ENCODE results near the gene HSFX4. TPM values are rescaled to one million over a fixed set of nuclear protein-coding genes. Genes with fewer than 3 reads are reported as not detected.

Gene HSFX4
- total and polyA plus RNA-seq, 9 of the 15 experiments (the other 6 are each of a cell fraction or from before 2014, with no cell fraction given) = 0.10 to 0.24 (median 0.14) TPM; not detected in 6

DNA sequence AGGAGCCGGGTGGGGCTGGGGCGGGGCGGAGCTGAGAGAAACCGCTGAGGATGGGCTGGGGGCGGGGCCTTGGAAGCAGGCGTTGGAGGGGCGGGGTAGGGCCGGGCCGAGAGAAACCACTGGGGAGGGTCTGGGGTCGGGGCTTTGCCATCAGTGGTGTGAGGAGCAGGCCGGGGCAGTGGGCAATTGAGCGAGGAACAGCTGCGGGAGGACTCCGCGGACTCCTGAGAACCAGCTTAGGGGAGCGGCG is 10.2 kb downstream of the HSFX4 start:
- Histone ChIP-seq H3K79me2 (ENCODE audit: control insufficient read depth, insufficient read depth, low read length) (peaks cover 13% of the 10 kb centered on the region), H2AFZ (ENCODE audit: low read depth, low read length) (peak overlapping the region; percentile 76), H3K27me3 (ENCODE audit: control insufficient read depth in 2 of 2, insufficient read depth in 2 of 2, low read length in 2 of 2) (no peaks in the 10 kb centered on the region), H3K4me3 (peak overlapping the region; percentile 62), H3K4me2 (ENCODE audit: insufficient read depth, low read length) (peak overlapping the region; percentile 76), H3K9ac (ENCODE audit: insufficient read depth in 1 of 2, low read depth in 2 of 2, low read length in 2 of 2) (peak overlapping the region; percentile 75 to 89), H3K36me3 (ENCODE audit: control insufficient read depth, insufficient read depth, low read length) (0 out of 3 replicates have a peak, but pooled peaks cover 2% of the 10 kb centered on the region), H3K27ac (ENCODE audit: extremely low read depth, low read depth, low read length) (peak overlapping the region; percentile 87; the same call in 2 of the 3 replicates), H4K20me1 (replicated peaks; ENCODE audit: control insufficient read depth, insufficient read depth, low read length) (no peaks in the 10 kb centered on the region), H3K4me1 (replicated peaks in 1 of 2; ENCODE audit: control insufficient read depth in 2 of 2, insufficient read depth in 2 of 2, low read length in 2 of 2) (peaks cover 0 to 15% of the 10 kb centered on the region in 2 experiments; a peak in 2 of 5 replicates), H3K9me3 (replicated peaks; ENCODE audit: control insufficient read depth, insufficient read depth, low read depth, low read length) (no peaks in the 10 kb centered on the region), H3K9me1 (ENCODE audit: control insufficient read depth, insufficient read depth, low read length) (no peaks in the 10 kb centered on the region)
- ChIA-PET POLR2A (no interaction called here), CTCF (ENCODE audit: low intra/inter-chr PET ratio) (no interaction called here)
- intact Hi-C loops (cut with micrococcal nuclease) (loop anchor here (5.0 kb wide), 1 partner anchor 42 kb away; no protein-coding TSS in a partner anchor), in situ Hi-C loops (cut with MboI) (no loop called here)
- ATAC-seq (peak; percentile 72), FAIRE-seq (no peak), DNase-seq (ENCODE audit: extremely low read depth in 1 of 4, low spot score in 3 of 4) (no peak)
- no CpG with 5 or more reads among the region's 17 CpGs for WGBS (ENCODE audit: insufficient coverage, low coverage, missing lambda C conversion rate)
- no TSS peak for BruUV-seq (replicated peaks)
- TF ChIP-seq EP400 (IDR thresholded peaks at IDR 0.05) (peak; percentile 33; the same call in 1 of the 2 replicates), NCOA4 (IDR thresholded peaks at IDR 0.05; ENCODE audit: partially characterized antibody) (no peak), FOXA3 (CRISPR knock-in tag; conservative IDR thresholded peaks at IDR 0.05 in 1 of 2, IDR thresholded peaks at IDR 0.05 in 1 of 2) (no peak), RBM22 (IDR thresholded peaks at IDR 0.05; ENCODE audit: low read depth, low read length, poor library complexity, severe bottlenecking) (no peak), TBP (optimal IDR thresholded peaks at IDR 0.05; ENCODE audit: low read depth, low read length) (peak; percentile 8), PYGO2 (tag; IDR thresholded peaks at IDR 0.05) (no peak), ASH1L (IDR thresholded peaks at IDR 0.05; ENCODE audit: borderline replicate concordance, low read depth, partially characterized antibody) (no peak), PHF8 (IDR thresholded peaks at IDR 0.05; ENCODE audit: borderline replicate concordance, low read length) (peak; percentile 58; the same call in 1 of the 2 replicates), CBFA2T3 (IDR thresholded peaks at IDR 0.05) (no peak), NR3C1 (CRISPR knock-in tag; IDR thresholded peaks at IDR 0.05) (no peak)
- TF ChIP-seq, protein P1, sequence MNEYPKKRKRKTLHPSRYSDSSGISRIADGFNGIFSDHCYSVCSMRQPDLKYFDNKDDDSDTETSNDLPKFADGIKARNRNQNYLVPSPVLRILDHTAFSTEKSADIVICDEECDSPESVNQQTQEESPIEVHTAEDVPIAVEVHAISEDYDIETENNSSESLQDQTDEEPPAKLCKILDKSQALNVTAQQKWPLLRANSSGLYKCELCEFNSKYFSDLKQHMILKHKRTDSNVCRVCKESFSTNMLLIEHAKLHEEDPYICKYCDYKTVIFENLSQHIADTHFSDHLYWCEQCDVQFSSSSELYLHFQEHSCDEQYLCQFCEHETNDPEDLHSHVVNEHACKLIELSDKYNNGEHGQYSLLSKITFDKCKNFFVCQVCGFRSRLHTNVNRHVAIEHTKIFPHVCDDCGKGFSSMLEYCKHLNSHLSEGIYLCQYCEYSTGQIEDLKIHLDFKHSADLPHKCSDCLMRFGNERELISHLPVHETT (CRISPR knock-in tag; conservative IDR thresholded peaks at IDR 0.05 in 1 of 2, IDR thresholded peaks at IDR 0.05 in 1 of 2) = no peak
- TF ChIP-seq, protein P2, sequence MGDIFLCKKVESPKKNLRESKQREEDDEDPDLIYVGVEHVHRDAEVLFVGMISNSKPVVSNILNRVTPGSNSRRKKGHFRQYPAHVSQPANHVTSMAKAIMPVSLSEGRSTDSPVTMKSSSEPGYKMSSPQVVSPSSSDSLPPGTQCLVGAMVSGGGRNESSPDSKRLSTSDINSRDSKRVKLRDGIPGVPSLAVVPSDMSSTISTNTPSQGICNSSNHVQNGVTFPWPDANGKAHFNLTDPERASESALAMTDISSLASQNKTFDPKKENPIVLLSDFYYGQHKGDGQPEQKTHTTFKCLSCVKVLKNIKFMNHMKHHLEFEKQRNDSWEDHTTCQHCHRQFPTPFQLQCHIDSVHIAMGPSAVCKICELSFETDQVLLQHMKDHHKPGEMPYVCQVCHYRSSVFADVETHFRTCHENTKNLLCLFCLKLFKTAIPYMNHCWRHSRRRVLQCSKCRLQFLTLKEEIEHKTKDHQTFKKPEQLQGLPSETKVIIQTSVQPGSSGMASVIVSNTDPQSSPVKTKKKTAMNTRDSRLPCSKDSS (IDR thresholded peaks at IDR 0.05; ENCODE audit: low read depth, partially characterized antibody) = no peak
- TF ChIP-seq, protein P3, sequence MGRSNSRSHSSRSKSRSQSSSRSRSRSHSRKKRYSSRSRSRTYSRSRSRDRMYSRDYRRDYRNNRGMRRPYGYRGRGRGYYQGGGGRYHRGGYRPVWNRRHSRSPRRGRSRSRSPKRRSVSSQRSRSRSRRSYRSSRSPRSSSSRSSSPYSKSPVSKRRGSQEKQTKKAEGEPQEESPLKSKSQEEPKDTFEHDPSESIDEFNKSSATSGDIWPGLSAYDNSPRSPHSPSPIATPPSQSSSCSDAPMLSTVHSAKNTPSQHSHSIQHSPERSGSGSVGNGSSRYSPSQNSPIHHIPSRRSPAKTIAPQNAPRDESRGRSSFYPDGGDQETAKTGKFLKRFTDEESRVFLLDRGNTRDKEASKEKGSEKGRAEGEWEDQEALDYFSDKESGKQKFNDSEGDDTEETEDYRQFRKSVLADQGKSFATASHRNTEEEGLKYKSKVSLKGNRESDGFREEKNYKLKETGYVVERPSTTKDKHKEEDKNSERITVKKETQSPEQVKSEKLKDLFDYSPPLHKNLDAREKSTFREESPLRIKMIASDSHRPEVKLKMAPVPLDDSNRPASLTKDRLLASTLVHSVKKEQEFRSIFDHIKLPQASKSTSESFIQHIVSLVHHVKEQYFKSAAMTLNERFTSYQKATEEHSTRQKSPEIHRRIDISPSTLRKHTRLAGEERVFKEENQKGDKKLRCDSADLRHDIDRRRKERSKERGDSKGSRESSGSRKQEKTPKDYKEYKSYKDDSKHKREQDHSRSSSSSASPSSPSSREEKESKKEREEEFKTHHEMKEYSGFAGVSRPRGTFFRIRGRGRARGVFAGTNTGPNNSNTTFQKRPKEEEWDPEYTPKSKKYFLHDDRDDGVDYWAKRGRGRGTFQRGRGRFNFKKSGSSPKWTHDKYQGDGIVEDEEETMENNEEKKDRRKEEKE (IDR thresholded peaks at IDR 0.05; ENCODE audit: borderline replicate concordance in 1 of 2, control insufficient read depth in 1 of 2, low read depth in 2 of 2, low read length in 1 of 2) = no peak
- TF ChIP-seq, protein P4, sequence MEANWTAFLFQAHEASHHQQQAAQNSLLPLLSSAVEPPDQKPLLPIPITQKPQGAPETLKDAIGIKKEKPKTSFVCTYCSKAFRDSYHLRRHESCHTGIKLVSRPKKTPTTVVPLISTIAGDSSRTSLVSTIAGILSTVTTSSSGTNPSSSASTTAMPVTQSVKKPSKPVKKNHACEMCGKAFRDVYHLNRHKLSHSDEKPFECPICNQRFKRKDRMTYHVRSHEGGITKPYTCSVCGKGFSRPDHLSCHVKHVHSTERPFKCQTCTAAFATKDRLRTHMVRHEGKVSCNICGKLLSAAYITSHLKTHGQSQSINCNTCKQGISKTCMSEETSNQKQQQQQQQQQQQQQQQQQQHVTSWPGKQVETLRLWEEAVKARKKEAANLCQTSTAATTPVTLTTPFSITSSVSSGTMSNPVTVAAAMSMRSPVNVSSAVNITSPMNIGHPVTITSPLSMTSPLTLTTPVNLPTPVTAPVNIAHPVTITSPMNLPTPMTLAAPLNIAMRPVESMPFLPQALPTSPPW (CRISPR knock-in tag; IDR thresholded peaks at IDR 0.05) = peak; percentile 80

Data from K562 (cell line).